ENCODE results near the gene NT5C.

The NT5C gene

DNA sequence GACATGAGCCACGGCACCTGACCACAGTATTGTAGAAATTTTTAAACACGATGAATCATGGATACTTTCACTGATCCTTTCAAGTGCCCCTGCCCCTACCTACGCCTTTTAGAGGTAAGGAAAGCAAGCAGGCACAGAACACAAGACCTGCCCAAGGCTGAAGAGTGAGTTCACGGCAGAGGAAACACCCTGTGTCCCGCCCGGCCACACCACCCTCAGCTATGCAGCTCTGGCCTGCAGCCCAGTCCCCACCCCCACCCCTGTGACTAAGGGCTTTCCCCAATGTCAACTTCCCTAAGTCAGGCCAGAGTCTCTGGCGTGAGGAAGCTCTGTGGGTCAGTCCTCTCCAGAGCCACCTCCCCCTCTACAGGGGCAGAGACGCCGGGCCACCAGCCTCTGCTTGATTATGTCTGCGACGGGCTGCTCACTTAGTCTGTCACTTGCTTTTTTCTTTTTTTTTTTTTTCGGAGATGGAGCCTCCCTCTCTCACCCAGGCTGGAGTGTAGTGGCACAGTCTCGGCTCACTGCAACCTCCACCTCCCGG, 35.4 kb downstream of the NT5C start:
- DNase-seq (ENCODE audit: low read depth, low spot score), result no peak
- Histone ChIP-seq H3K9ac (ENCODE audit: insufficient read length, low read depth) (no peak overlapping the region), H3K4me1 (ENCODE audit: insufficient read depth, insufficient read length) (peaks cover 44% of the 10 kb centered on the region), H3K9me3 (ENCODE audit: insufficient read depth, low read length) (no peaks in the 10 kb centered on the region), H3K36me3 (ENCODE audit: insufficient read depth, insufficient read length, low read length) (peaks cover 61% of the 10 kb centered on the region), H3K4me3 (ENCODE audit: insufficient read length, low read depth) (no peak overlapping the region), H3K27me3 (ENCODE audit: insufficient read depth, insufficient read length) (no peaks in the 10 kb centered on the region)
- TF ChIP-seq YY1 (IDR thresholded peaks at IDR 0.05; ENCODE audit: insufficient read depth, insufficient read length), result no peak
- no peak for TF ChIP-seq SUZ12 (IDR thresholded peaks at IDR 0.05; ENCODE audit: extremely low read depth, insufficient read depth, insufficient read length)
- no peak for TF ChIP-seq ZNF274 (IDR thresholded peaks at IDR 0.05; ENCODE audit: low read depth, low read length)

- H3K36me3 ChIP-seq (ENCODE audit: insufficient read depth, insufficient read length, low read length), result peaks cover 52% of the 10 kb centered on the region
- H3K4me1 ChIP-seq (ENCODE audit: insufficient read depth, insufficient read length), result peaks cover 42% of the 10 kb centered on the region
- H3K4me3 ChIP-seq (ENCODE audit: insufficient read length, low read depth), result no peak overlapping the region
- DNase-seq (ENCODE audit: low read depth, low spot score), result no peak
- H3K9me3 ChIP-seq (ENCODE audit: insufficient read depth, low read length), result no peaks in the 10 kb centered on the region
- H3K9ac ChIP-seq (ENCODE audit: insufficient read length, low read depth), result peak overlapping the region; percentile 52
- H3K27me3 ChIP-seq (ENCODE audit: insufficient read depth, insufficient read length), result no peaks in the 10 kb centered on the region
- no peak for TF ChIP-seq YY1 (IDR thresholded peaks at IDR 0.05; ENCODE audit: insufficient read depth, insufficient read length)
- TF ChIP-seq ZNF274 (IDR thresholded peaks at IDR 0.05; ENCODE audit: low read depth, low read length), result no peak
- TF ChIP-seq SUZ12 (IDR thresholded peaks at IDR 0.05; ENCODE audit: extremely low read depth, insufficient read depth, insufficient read length), result no peak
These were observed 36.6 kb downstream of the NT5C start for GRCh38 chr17:75094871-75095399.

DNA sequence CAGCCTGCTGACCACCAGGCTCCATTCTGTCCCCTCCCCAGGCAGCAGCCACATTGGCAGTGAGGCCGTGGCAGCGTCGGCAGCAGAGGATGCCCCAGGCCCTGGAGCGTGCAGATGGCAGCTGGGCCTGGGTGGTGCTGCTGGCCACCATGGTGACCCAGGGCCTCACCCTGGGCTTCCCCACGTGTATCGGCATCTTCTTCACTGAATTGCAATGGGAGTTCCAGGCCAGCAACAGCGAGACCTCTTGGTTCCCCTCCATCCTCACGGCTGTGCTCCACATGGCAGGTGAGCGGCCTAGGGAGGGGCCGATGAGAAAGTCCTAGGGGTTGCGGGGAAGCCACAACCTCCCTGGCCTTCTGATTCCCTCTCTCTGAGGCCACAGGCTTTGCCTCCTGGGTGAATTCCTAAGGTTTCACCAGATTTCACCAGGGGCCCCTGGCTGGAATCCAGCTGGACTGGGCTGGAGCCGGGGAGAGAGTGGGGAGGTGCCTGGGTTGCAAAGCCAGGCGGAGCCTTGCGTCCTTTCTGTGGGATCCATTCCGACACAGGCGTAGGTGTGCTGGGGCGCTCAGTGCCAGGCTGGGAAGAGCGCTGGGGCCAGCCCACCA, 37.9 kb downstream of the NT5C start:
- no peak for DNase-seq (ENCODE audit: low read depth, low spot score)
- Histone ChIP-seq H3K27me3 (ENCODE audit: insufficient read depth, insufficient read length) (no peaks in the 10 kb centered on the region), H3K9ac (ENCODE audit: insufficient read length, low read depth) (peak overlapping the region; percentile 1), H3K36me3 (ENCODE audit: insufficient read depth, insufficient read length, low read length) (peaks cover 39% of the 10 kb centered on the region), H3K9me3 (ENCODE audit: insufficient read depth, low read length) (no peaks in the 10 kb centered on the region), H3K4me3 (ENCODE audit: insufficient read length, low read depth) (no peak overlapping the region), H3K4me1 (ENCODE audit: insufficient read depth, insufficient read length) (peaks cover 39% of the 10 kb centered on the region)
- TF ChIP-seq ZNF274 (IDR thresholded peaks at IDR 0.05; ENCODE audit: low read depth, low read length) (no peak), SUZ12 (IDR thresholded peaks at IDR 0.05; ENCODE audit: extremely low read depth, insufficient read depth, insufficient read length) (no peak), YY1 (IDR thresholded peaks at IDR 0.05; ENCODE audit: insufficient read depth, insufficient read length) (no peak)

DNA sequence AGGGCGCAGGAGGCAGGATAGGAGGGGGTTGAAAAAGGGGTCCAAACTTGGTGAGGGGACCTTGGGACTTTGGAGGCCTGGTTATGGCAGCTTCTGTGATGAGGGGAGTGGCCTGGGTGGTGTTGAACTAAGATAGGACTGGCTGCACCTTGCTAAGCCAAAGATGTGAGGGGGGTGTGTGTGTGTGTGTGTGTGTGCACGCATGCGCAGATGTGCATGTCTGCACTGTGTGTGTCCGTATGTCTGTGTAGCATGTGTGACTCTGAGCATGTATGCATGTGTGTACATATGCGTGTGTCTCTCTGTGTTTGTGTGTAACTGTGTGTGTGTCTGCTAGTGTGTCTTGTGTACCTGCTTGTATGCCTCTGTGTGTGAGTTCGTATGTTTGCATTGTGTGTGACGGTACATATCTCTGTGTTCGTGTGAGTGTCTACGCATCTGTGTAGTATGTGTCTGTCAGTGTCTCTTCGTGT, 39.7 kb downstream of the NT5C start:
- peaks cover 39% of the 10 kb centered on the region for H3K4me1 ChIP-seq (ENCODE audit: insufficient read depth, insufficient read length)
- peaks cover 22% of the 10 kb centered on the region for H3K36me3 ChIP-seq (ENCODE audit: insufficient read depth, insufficient read length, low read length)
- no peak for DNase-seq (ENCODE audit: low read depth, low spot score)
- H3K9ac ChIP-seq (ENCODE audit: insufficient read length, low read depth), result peak overlapping the region; percentile 58
- H3K27me3 ChIP-seq (ENCODE audit: insufficient read depth, insufficient read length), result no peaks in the 10 kb centered on the region
- no peaks in the 10 kb centered on the region for H3K9me3 ChIP-seq (ENCODE audit: insufficient read depth, low read length)
- H3K4me3 ChIP-seq (ENCODE audit: insufficient read length, low read depth), result peak overlapping the region; percentile 0
- TF ChIP-seq YY1 (IDR thresholded peaks at IDR 0.05; ENCODE audit: insufficient read depth, insufficient read length) (no peak), ZNF274 (IDR thresholded peaks at IDR 0.05; ENCODE audit: low read depth, low read length) (no peak), SUZ12 (IDR thresholded peaks at IDR 0.05; ENCODE audit: extremely low read depth, insufficient read depth, insufficient read length) (no peak)

DNA sequence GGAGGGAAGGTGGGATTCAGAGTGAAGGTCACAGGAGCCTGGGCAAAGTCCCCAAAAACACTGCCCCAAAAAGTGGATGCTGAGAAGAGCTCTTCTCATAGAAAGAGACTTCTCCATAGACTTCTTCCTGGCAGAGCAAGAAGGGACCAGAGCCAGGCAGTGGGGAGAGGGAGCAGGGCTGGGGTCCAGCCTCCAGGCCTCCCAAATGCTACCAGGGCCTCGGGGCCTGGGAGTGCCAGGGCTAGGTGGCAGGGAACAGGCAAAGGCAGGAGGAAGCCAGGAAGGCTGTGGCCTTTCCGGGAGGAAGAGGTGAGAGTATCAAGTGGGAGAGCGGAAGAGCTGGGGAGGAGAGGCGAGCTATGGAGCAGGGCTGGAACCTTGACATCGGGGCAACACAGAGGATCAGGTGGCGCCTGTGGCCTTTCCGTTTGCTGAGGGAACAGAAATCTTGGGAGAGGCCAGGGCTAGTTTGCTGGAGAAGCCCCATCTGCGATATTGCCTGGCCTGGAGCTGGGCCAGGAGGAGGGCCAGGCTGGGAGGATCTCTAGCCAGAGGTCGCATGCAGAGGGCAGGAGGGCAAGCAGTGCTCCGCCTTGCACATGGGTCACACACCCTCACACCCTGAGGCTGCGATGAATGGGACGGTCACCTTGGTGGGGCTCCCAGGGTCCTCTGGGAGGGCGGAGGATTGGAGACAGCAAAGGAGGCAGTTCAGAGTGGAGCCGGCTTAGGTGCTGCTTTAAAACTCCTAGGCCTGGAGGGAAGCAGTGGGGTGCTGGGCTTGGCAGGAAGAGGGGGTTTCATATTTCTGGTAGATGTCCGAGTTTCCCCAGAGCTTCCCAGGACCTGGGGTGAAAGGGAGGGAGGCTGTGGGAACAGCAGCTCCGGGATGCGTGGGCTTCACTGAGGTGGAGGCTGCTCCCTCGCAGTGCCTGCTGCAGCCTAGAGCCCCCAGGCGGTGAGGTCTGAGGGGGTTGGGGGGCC, 40.4 kb downstream of the NT5C start:
- peak overlapping the region; percentile 23 for H3K4me3 ChIP-seq (ENCODE audit: insufficient read length, low read depth)
- H3K4me1 ChIP-seq (ENCODE audit: insufficient read depth, insufficient read length), result peaks cover 39% of the 10 kb centered on the region
- H3K27me3 ChIP-seq (ENCODE audit: insufficient read depth, insufficient read length), result no peaks in the 10 kb centered on the region
- H3K9me3 ChIP-seq (ENCODE audit: insufficient read depth, low read length), result no peaks in the 10 kb centered on the region
- peaks cover 20% of the 10 kb centered on the region for H3K36me3 ChIP-seq (ENCODE audit: insufficient read depth, insufficient read length, low read length)
- H3K9ac ChIP-seq (ENCODE audit: insufficient read length, low read depth), result peak overlapping the region; percentile 58
- no peak for DNase-seq (ENCODE audit: low read depth, low spot score)
- TF ChIP-seq SUZ12 (IDR thresholded peaks at IDR 0.05; ENCODE audit: extremely low read depth, insufficient read depth, insufficient read length), result no peak
- no peak for TF ChIP-seq ZNF274 (IDR thresholded peaks at IDR 0.05; ENCODE audit: low read depth, low read length)
- TF ChIP-seq YY1 (IDR thresholded peaks at IDR 0.05; ENCODE audit: insufficient read depth, insufficient read length), result no peak

DNA sequence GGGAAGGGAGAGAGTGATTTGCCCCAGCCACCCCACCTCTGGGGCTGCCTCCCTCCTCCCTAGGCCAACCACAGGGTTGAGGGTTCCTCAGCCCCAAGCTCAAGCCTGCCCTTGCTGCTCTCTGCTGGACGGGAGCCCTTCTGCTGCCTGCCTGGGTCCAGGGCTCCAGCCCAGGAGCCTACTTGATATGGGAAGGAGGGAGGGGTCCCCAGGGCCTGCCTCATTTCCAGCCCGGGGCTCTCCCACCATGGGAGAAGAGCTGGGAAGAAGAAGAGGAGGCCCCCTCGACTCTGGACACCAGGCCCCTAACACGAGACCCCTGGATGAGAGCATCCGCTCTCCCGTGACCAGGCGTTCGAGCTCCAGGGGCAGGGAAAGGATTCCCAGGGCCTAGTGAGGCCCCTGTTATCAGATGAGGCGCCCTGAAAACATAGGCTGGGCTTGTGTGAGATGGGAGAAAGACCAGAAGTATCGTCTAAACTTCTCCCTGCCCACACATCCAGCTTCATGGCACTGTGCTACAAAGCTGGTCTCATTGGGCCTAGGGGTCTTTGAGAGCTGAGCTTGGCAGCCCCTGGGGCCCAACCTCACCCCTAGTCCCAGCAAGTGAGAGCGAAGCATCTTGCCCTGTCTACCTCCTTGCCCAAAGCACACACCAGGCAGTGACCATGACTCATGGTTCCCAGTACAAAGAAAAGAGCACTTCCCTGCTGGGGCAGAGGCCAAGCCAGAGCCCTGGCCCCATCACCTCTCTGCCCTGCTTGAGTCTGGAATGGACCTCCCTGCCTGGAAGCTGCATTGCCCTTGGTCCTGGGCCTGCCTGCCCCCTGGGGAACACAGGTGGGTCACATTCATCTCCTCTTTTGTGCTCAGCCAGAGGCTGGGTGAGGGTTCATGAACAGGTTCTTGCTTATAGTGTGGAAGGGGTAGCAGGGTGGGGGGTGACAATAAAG, 42.8 kb downstream of the NT5C start:
- Histone ChIP-seq H3K4me3 (ENCODE audit: insufficient read length, low read depth) (peak overlapping the region; percentile 81), H3K36me3 (ENCODE audit: insufficient read depth, insufficient read length, low read length) (peaks cover 8% of the 10 kb centered on the region), H3K9ac (ENCODE audit: insufficient read length, low read depth) (peak overlapping the region; percentile 98), H3K27me3 (ENCODE audit: insufficient read depth, insufficient read length) (no peaks in the 10 kb centered on the region), H3K9me3 (ENCODE audit: insufficient read depth, low read length) (no peaks in the 10 kb centered on the region), H3K4me1 (ENCODE audit: insufficient read depth, insufficient read length) (peaks cover 26% of the 10 kb centered on the region)
- TF ChIP-seq YY1 (IDR thresholded peaks at IDR 0.05; ENCODE audit: insufficient read depth, insufficient read length), result no peak
- TF ChIP-seq ZNF274 (IDR thresholded peaks at IDR 0.05; ENCODE audit: low read depth, low read length), result no peak
- TF ChIP-seq SUZ12 (IDR thresholded peaks at IDR 0.05; ENCODE audit: extremely low read depth, insufficient read depth, insufficient read length), result no peak
- DNase-seq (ENCODE audit: low read depth, low spot score), result no peak

Data from NT2/D1 (cell line).